GM18873 (cell line): Measurements from ENCODE around the gene CLDN16.

Experiments used
- ATAC-seq: cut with Tn5 transposase; IDR thresholded peaks from one replicate; pipeline ENCODE4 v1.9.1; 2021; ENCODE audit warnings: mild to moderate bottlenecking, moderate library complexity, moderate number of reproducible peaks; ENCODE audit not compliant: unreplicated experiment, low FRiP score

CLDN16 gene

GRCh38 chr3:190433626-190434025 lies 45.7 kb downstream of the CLDN16 start:
- ATAC-seq, result no peak

- no peak for ATAC-seq
Measured at GRCh38 chr3:190435618-190436017, 47.7 kb downstream of the CLDN16 start.

- no peak for ATAC-seq
Measured at GRCh38 chr3:190436331-190436730, 48.4 kb downstream of the CLDN16 start.

GRCh38 chr3:190442240-190442639 lies 54.3 kb downstream of the CLDN16 start:
- no peak for ATAC-seq

GRCh38 chr3:190443257-190443656 lies 55.3 kb downstream of the CLDN16 start:
- ATAC-seq, result no peak

GRCh38 chr3:190444006-190444405 lies 56.0 kb downstream of the CLDN16 start:
- ATAC-seq, result no peak

GRCh38 chr3:190444576-190445145 lies 56.7 kb downstream of the CLDN16 start:
- ATAC-seq, result no peak

- ATAC-seq, result no peak
Measured at GRCh38 chr3:190446573-190447279, 58.8 kb downstream of the CLDN16 start.

- ATAC-seq, result no peak
Measured at GRCh38 chr3:190448256-190448655, 60.3 kb downstream of the CLDN16 start.

GRCh38 chr3:190449801-190450200 lies 61.8 kb downstream of the CLDN16 start, which contains the start of gene TMEM207:
TSS of gene TMEM207 (minus strand) at chr3:190449901. CDS start at chr3:190449809, 92 bp downstream.
- ATAC-seq, result no peak

- no peak for ATAC-seq
Measured at GRCh38 chr3:190455828-190456227, 67.9 kb downstream of the CLDN16 start.

- ATAC-seq, result no peak
Measured at GRCh38 chr3:190456770-190457169, 68.8 kb downstream of the CLDN16 start.

GRCh38 chr3:190458040-190458439 lies 70.1 kb downstream of the CLDN16 start:
- no peak for ATAC-seq
